Muscle layer of duodenum (tissue), 2 donors: ENCODE data around the gene CPED1.

ENCODE experiments used
- H3K27ac ChIP-seq: one replicate; pipeline ENCODE4 v1.7.0; 2013; ENCODE audit warnings: mild to moderate bottlenecking, low read length
- H3K27me3 ChIP-seq: one replicate; pipeline ENCODE4 v1.7.0; 2013; ENCODE audit warnings: low read depth, mild to moderate bottlenecking, control low read depth, low read length
- H3K36me3 ChIP-seq, 2 donors: one replicate each; pipeline ENCODE4 v1.7.0; 2013; ENCODE audit warnings: low read length in 2 of 2, control low read depth in 1 of 2, mild to moderate bottlenecking in 1 of 2; ENCODE audit not compliant: insufficient read depth in 2 of 2, control insufficient read depth in 1 of 2
- H3K4me1 ChIP-seq, 2 donors: one replicate each; pipeline ENCODE4 v1.7.0; 2013; ENCODE audit warnings: low read length in 2 of 2, mild to moderate bottlenecking in 2 of 2, control low read depth in 1 of 2, moderate library complexity in 1 of 2; ENCODE audit not compliant: insufficient read depth in 2 of 2, control insufficient read depth in 1 of 2
- H3K4me3 ChIP-seq, 2 donors: one replicate each; pipeline ENCODE4 v1.7.0; 2013; ENCODE audit warnings: low read length in 2 of 2, low read depth in 1 of 2, mild to moderate bottlenecking in 1 of 2
- H3K9me3 ChIP-seq, 2 donors: one replicate each; pipeline ENCODE4 v1.7.0; 2013; ENCODE audit warnings: low read length in 2 of 2, control low read depth in 1 of 2, mild to moderate bottlenecking in 1 of 2; ENCODE audit not compliant: control insufficient read depth in 1 of 2
- donor health status: healthy.

The CPED1 gene

DNA sequence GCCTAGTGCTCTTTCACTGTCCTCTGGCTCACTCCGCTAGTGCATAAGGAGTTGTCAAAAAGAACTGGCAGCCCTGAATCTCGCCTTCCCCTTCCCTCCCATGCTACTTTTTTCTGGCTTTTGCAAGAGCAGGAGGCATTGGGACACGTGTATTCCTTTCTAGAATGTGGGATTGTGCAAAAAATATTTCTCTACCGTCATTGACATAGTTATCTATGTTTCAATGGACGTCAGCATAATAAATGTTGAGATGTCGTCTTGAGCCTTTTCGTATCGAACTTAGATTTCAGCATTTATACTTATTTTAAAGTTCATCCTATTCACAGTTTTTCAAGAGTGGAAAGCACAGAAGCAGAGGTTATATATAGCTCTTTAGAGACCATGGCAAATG lies 37.2 kb upstream of the CPED1 start:
- peak overlapping the region; percentile 82 for H3K27ac ChIP-seq
- no peaks in the 10 kb centered on the region for H3K9me3 ChIP-seq
- H3K27me3 ChIP-seq = no peaks in the 10 kb centered on the region
- H3K4me1 ChIP-seq = peaks cover 0 to 18% of the 10 kb centered on the region in 2 donors
- H3K36me3 ChIP-seq = peaks cover 22 to 27% of the 10 kb centered on the region in 2 donors
- H3K4me3 ChIP-seq = peak overlapping the region; percentile 84 to 92

GRCh38 chr7:120951826-120952225 lies 36.7 kb upstream of the CPED1 start:
- Histone ChIP-seq H3K4me1 (peaks cover 0 to 18% of the 10 kb centered on the region in 2 donors), H3K27ac (no peak overlapping the region), H3K9me3 (no peaks in the 10 kb centered on the region), H3K27me3 (no peaks in the 10 kb centered on the region), H3K36me3 (peaks cover 25 to 27% of the 10 kb centered on the region in 2 donors), H3K4me3 (peak overlapping the region; percentile 84 to 92)

- H3K36me3 ChIP-seq = peaks cover 27 to 42% of the 10 kb centered on the region in 2 donors
- peaks cover 0 to 10% of the 10 kb centered on the region in 2 donors for H3K4me1 ChIP-seq
- no peaks in the 10 kb centered on the region for H3K27me3 ChIP-seq
Measured at GRCh38 chr7:120955577-120956149, 32.8 kb upstream of the CPED1 start.

GRCh38 chr7:120959929-120960484 lies 28.5 kb upstream of the CPED1 start:
- no peaks in the 10 kb centered on the region for H3K9me3 ChIP-seq

More at GRCh38 chr7:120955577-120956149, 32.8 kb upstream of the CPED1 start:
- Histone ChIP-seq H3K27ac (no peak overlapping the region), H3K4me3 (no peak overlapping the region), H3K9me3 (no peaks in the 10 kb centered on the region)

GRCh38 chr7:120960714-120961113 lies 27.8 kb upstream of the CPED1 start:
- H3K4me3 ChIP-seq = no peak overlapping the region
- H3K9me3 ChIP-seq = no peaks in the 10 kb centered on the region
- no peak overlapping the region for H3K27ac ChIP-seq
- peaks cover 0 to 14% of the 10 kb centered on the region in 2 donors for H3K4me1 ChIP-seq
- H3K36me3 ChIP-seq = peaks cover 7 to 32% of the 10 kb centered on the region in 2 donors
- no peaks in the 10 kb centered on the region for H3K27me3 ChIP-seq

More at GRCh38 chr7:120959929-120960484, 28.5 kb upstream of the CPED1 start:
- Histone ChIP-seq H3K27me3 (no peaks in the 10 kb centered on the region), H3K36me3 (peaks cover 14 to 31% of the 10 kb centered on the region in 2 donors), H3K4me1 (peaks cover 0 to 17% of the 10 kb centered on the region in 2 donors), H3K4me3 (no peak overlapping the region), H3K27ac (no peak overlapping the region)

GRCh38 chr7:120961638-120962173 lies 26.8 kb upstream of the CPED1 start:
- Histone ChIP-seq H3K36me3 (peaks cover 4 to 36% of the 10 kb centered on the region in 2 donors), H3K27me3 (no peaks in the 10 kb centered on the region), H3K27ac (no peak overlapping the region), H3K9me3 (no peaks in the 10 kb centered on the region), H3K4me1 (peaks cover 0 to 14% of the 10 kb centered on the region in 2 donors), H3K4me3 (no peak overlapping the region)

- Histone ChIP-seq H3K27ac (no peak overlapping the region), H3K27me3 (no peaks in the 10 kb centered on the region), H3K9me3 (no peaks in the 10 kb centered on the region), H3K36me3 (peaks cover 25 to 40% of the 10 kb centered on the region in 2 donors), H3K4me3 (no peak overlapping the region), H3K4me1 (peaks cover 0 to 14% of the 10 kb centered on the region in 2 donors)
Measured at GRCh38 chr7:120964088-120964487, 24.4 kb upstream of the CPED1 start.

DNA sequence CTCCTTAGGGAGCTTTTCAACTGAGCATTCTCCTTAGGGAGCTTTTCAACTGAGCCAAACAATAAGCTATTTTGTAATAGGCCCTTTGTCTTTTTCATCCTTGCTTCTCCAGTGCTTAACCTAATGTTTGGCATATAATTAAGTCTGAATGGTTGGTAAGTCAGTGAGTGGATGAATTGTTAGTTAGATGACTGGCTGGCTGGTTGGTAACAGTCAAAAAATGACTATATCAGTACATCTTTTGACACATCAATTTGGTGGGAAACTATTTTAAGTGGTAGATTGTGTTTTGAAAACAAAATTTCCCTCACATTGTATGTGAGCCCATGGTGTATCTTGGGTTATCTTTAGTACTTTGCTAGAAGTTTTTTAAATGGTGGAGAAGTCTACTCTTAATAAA lies 21.6 kb upstream of the CPED1 start:
- Histone ChIP-seq H3K36me3 (peaks cover 39 to 64% of the 10 kb centered on the region in 2 donors), H3K4me1 (peaks cover 0 to 4% of the 10 kb centered on the region in 2 donors), H3K9me3 (no peaks in the 10 kb centered on the region), H3K4me3 (no peak overlapping the region), H3K27ac (no peak overlapping the region), H3K27me3 (no peaks in the 10 kb centered on the region)

- Histone ChIP-seq H3K27ac (no peak overlapping the region), H3K36me3 (peaks cover 33 to 63% of the 10 kb centered on the region in 2 donors), H3K4me3 (no peak overlapping the region), H3K9me3 (no peaks in the 10 kb centered on the region), H3K4me1 (no peaks in the 10 kb centered on the region), H3K27me3 (no peaks in the 10 kb centered on the region)
Measured at GRCh38 chr7:120973849-120974248, 14.7 kb upstream of the CPED1 start.

GRCh38 chr7:120979765-120980499 lies 8.6 kb upstream of the CPED1 start:
- no peak overlapping the region for H3K27ac ChIP-seq
- H3K27me3 ChIP-seq = no peaks in the 10 kb centered on the region
- H3K9me3 ChIP-seq = no peaks in the 10 kb centered on the region
- H3K4me3 ChIP-seq = no peak overlapping the region
- no peaks in the 10 kb centered on the region for H3K4me1 ChIP-seq
- peaks cover 5% of the 10 kb centered on the region in 2 donors for H3K36me3 ChIP-seq

DNA sequence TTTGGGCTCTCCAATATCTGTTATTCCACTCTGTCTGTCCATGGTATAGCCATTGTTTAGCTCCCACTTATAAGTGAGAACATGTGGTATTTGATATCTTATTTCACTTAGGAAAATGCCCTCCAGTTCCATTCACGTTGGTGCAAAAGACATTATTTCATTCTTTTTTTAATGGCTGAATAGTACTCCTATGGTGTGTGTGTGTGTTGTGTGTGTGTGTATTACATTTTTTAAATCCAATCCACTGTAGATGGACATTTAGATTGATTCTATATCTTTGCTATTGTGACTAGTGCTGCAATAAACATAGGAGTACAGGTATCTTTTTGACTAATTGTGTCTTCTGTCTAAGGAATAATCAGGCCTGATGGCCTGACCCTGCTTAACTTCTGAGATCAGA lies 7.4 kb upstream of the CPED1 start:
- Histone ChIP-seq H3K27me3 (no peaks in the 10 kb centered on the region), H3K4me1 (no peaks in the 10 kb centered on the region), H3K27ac (no peak overlapping the region), H3K9me3 (no peaks in the 10 kb centered on the region), H3K4me3 (no peak overlapping the region), H3K36me3 (peaks cover 0 to 3% of the 10 kb centered on the region in 2 donors)
